Kidney (tissue), 14 donors: ENCODE data around the gene TEX26. TPM values are rescaled to one million over a fixed set of nuclear protein-coding genes. Genes with fewer than 3 reads are reported as not detected.

Experiments used
- DNase-seq, 5 donors: peaks; one replicate each; pipeline ENCODE4 v3.0.0-alpha.2; 2013 to 2020
- FAIRE-seq: peaks from 2 replicates; lab custom pipeline; 2012; peaks lifted over from hg19 to GRCh38; lab: Jason Lieb, UNC
- H3K27ac ChIP-seq, 2 donors: one replicate each; pipeline ENCODE4 v1.7.0; 2013; ENCODE audit warnings: low read depth in 2 of 2, low read length in 2 of 2, inconsistent platforms in 1 of 2
- H3K27me3 ChIP-seq: one replicate; pipeline ENCODE4 v1.7.1; 2013; ENCODE audit warnings: low read length, inconsistent platforms; ENCODE audit not compliant: control insufficient read depth, insufficient read depth
- H3K36me3 ChIP-seq, 3 donors: one replicate each; pipeline versions ENCODE4 v1.7.0 to v1.7.1; 2013; ENCODE audit warnings: low read length in 3 of 3, control low read depth in 1 of 3, inconsistent platforms in 1 of 3; ENCODE audit not compliant: insufficient read depth in 3 of 3, control insufficient read depth in 2 of 3
- H3K4me1 ChIP-seq, 3 donors: one replicate each; pipeline versions ENCODE4 v1.7.0 to v1.7.1; 2013; ENCODE audit warnings: low read length in 3 of 3, inconsistent platforms in 1 of 3, low read depth in 1 of 3; ENCODE audit not compliant: control insufficient read depth in 2 of 3, insufficient read depth in 2 of 3
- H3K4me3 ChIP-seq, 3 donors: one replicate each; pipeline versions ENCODE4 v1.7.0 to v1.8.1; 2013; ENCODE audit warnings: low read length in 3 of 3, control low read depth in 1 of 3, inconsistent platforms in 1 of 3
- H3K9ac ChIP-seq, 3 donors: one replicate each; pipeline versions ENCODE4 v1.7.0 to v1.7.1; 2013; ENCODE audit warnings: low read length in 3 of 3, control low read depth in 1 of 3, inconsistent platforms in 1 of 3
- H3K9me3 ChIP-seq, 3 donors: one replicate each; pipeline versions ENCODE4 v1.7.0 to v1.7.1; 2013; ENCODE audit warnings: low read length in 3 of 3, control low read depth in 1 of 3, inconsistent platforms in 1 of 3; ENCODE audit not compliant: control insufficient read depth in 2 of 3, insufficient read depth in 1 of 3
- CTCF ChIP-seq: IDR thresholded peaks from 3 replicates; pipeline ENCODE4 v1.5.1; 2012; ENCODE audit warnings: mild to moderate bottlenecking, moderate library complexity, borderline replicate concordance; ENCODE audit not compliant: insufficient read depth; ENCODE audit errors: extremely low read depth
- intact Hi-C: fragments of 100-400 bp; cut with DNase I; formaldehyde crosslinking; loops from one replicate; pipeline ENCODE4 v1.11.1; 2022
- polyA plus RNA-seq: library from polyadenylated mRNA; stranded (reverse); fragments of 350-450 nt; fragmentation: Illumina TruSeq; extraction: RNeasy Lipid Tissue Mini Kit (QIAGEN cat#74804); gene quantifications from one replicate; pipeline ENCODE4 v1.2.3, GENCODE V29; 2014; ENCODE audit warnings: low read depth, low replicate concordance; ENCODE audit not compliant: insufficient read depth
- total RNA-seq: library from RNA; stranded (reverse); fragmentation: NEBNext Ultra II Directional; extraction: Animal tissue kit (Norgen Biotek cat#: 25700); gene quantifications from one replicate; pipeline ENCODE4 v1.2.1, GENCODE V29; 2021
- donor health status: control.
- donor health status: control.
- donor health status: control.
- donor health status: control.
- donor health status: control.
- donor health status: DM: yes; HTN: yes; CAD: no.
- donor health status: Normal renal cell carcinoma (clear cell type).

The TEX26 gene
- total and polyA plus RNA-seq, 2 donors from 2014 or later: not detected

- intact Hi-C loops: no loop called here
- DNase-seq: no peak
- no peak for FAIRE-seq
- no peaks in the 10 kb centered on the region for H3K9me3 ChIP-seq
- H3K9ac ChIP-seq: no peak overlapping the region
- H3K4me1 ChIP-seq: no peaks in the 10 kb centered on the region
- no peak overlapping the region for H3K4me3 ChIP-seq
- H3K36me3 ChIP-seq: no peaks in the 10 kb centered on the region
- no peaks in the 10 kb centered on the region for H3K27me3 ChIP-seq
- no peak overlapping the region for H3K27ac ChIP-seq
- TF ChIP-seq CTCF: no peak
Observed at GRCh38 chr13:31009166-31009565, 76.7 kb downstream of the TEX26 start.

- Histone ChIP-seq H3K36me3 (no peaks in the 10 kb centered on the region), H3K4me3 (no peak overlapping the region), H3K27me3 (no peaks in the 10 kb centered on the region), H3K9me3 (no peaks in the 10 kb centered on the region), H3K27ac (no peak overlapping the region), H3K9ac (no peak overlapping the region), H3K4me1 (no peaks in the 10 kb centered on the region)
- intact Hi-C loops: no loop called here
- TF ChIP-seq CTCF: no peak
- no peak for DNase-seq
- no peak for FAIRE-seq
Observed at GRCh38 chr13:31010296-31010695, 77.8 kb downstream of the TEX26 start.

GRCh38 chr13:31011193-31011860, 78.9 kb downstream of the TEX26 start:
- FAIRE-seq: no peak
- H3K9ac ChIP-seq: no peak overlapping the region
- H3K27me3 ChIP-seq: no peaks in the 10 kb centered on the region
- no peaks in the 10 kb centered on the region for H3K4me1 ChIP-seq
- TF ChIP-seq CTCF: no peak
- H3K27ac ChIP-seq: no peak overlapping the region
- intact Hi-C loops: no loop called here
- H3K9me3 ChIP-seq: no peaks in the 10 kb centered on the region
- no peaks in the 10 kb centered on the region for H3K36me3 ChIP-seq
- H3K4me3 ChIP-seq: no peak overlapping the region
- no peak for DNase-seq
